Activated CD8-positive, alpha-beta T cell treated with anti-CD3 and anti-CD28 coated beads for 36 hours (primary cell): ENCODE data around the gene NDUFA13. TPM values are rescaled to one million over a fixed set of nuclear protein-coding genes. Genes with fewer than 3 reads are reported as not detected.

Experiments used
- ATAC-seq: fragments of 200-7000 bp; cut with Tn5 transposase; one replicate; pipeline ENCODE4 v1.10.0; 2021; ENCODE audit warnings: mild to moderate bottlenecking, moderate library complexity
- CTCF ChIA-PET: fragments of 350-600 bp; sonication (Branson Sonifier 250); formaldehyde crosslinking; loops from one replicate; lab custom pipeline; 2021; ENCODE audit warnings: antibody characterized with exemption; lab: Charles Lee
- POLR2A ChIA-PET: fragments of 350-600 bp; sonication (Branson Sonifier 250); formaldehyde crosslinking; loops from one replicate; lab custom pipeline; 2021; ENCODE audit warnings: antibody characterized with exemption; lab: Charles Lee
- DNase-seq: peaks from one replicate; pipeline ENCODE4 v3.0.0-alpha.2; 2020
- H3K27ac Mint-ChIP-seq: one replicate; pipeline ENCODE4 v1.8.0; 2021; ENCODE audit warnings: mild to moderate bottlenecking, mixed read lengths
- H3K27me3 Mint-ChIP-seq: one replicate; pipeline ENCODE4 v1.8.0; 2021; ENCODE audit warnings: mixed read lengths
- H3K36me3 Mint-ChIP-seq: one replicate; pipeline ENCODE4 v1.8.0; 2021; ENCODE audit warnings: low read depth, mixed read lengths
- H3K4me1 Mint-ChIP-seq: one replicate; pipeline ENCODE4 v1.8.0; 2021; ENCODE audit warnings: low read depth, mixed read lengths
- H3K4me3 Mint-ChIP-seq: one replicate; pipeline ENCODE4 v1.8.0; 2021; ENCODE audit warnings: mild to moderate bottlenecking, moderate library complexity, mixed read lengths
- H3K9me3 Mint-ChIP-seq: one replicate; pipeline ENCODE4 v1.8.0; 2021; ENCODE audit warnings: mixed read lengths
- CTCF ChIP-seq: fragments of 200-600 bp; IDR thresholded peaks from one replicate; pipeline ENCODE4 v1.8.0; 2022; ENCODE audit warnings: antibody characterized with exemption, mild to moderate bottlenecking
- intact Hi-C: fragments of 100-400 bp; cut with micrococcal nuclease; formaldehyde crosslinking; loops from one replicate; pipeline ENCODE4 v1.10.0; 2022
- total RNA-seq, 2 experiments: library from RNA; stranded (reverse); gene quantifications; one replicate each; pipeline ENCODE4 v1.2.3, GENCODE V29; 2021

Gene NDUFA13
- total RNA-seq, 2 experiments from 2014 or later = 298 to 310 TPM

- Mint-ChIP-seq H3K4me1 (peaks cover 11% of the 10 kb centered on the region), H3K36me3 (no peaks in the 10 kb centered on the region), H3K9me3 (no peaks in the 10 kb centered on the region), H3K4me3 (no peak overlapping the region), H3K27ac (no peak overlapping the region), H3K27me3 (no peaks in the 10 kb centered on the region)
- POLR2A ChIA-PET = no interaction called here
- ATAC-seq (no peak), DNase-seq (no peak)
- intact Hi-C loops = no loop called here
- no peak for TF ChIP-seq CTCF
- CTCF ChIA-PET = interaction anchor here (0.9 to 3.9 kb wide), 2 partner anchors 9 to 13 kb away, joined by 3 to 18 read pairs; no protein-coding TSS in a partner anchor
Measured at GRCh38 chr19:19545707-19546106, 29.7 kb downstream of the NDUFA13 start.

GRCh38 chr19:19546751-19547162, 30.7 kb downstream of the NDUFA13 start:
- H3K4me1 Mint-ChIP-seq = peaks cover 5% of the 10 kb centered on the region
- no peak overlapping the region for H3K4me3 Mint-ChIP-seq
- H3K9me3 Mint-ChIP-seq = peaks cover 2% of the 10 kb centered on the region
- no peak for TF ChIP-seq CTCF
- POLR2A ChIA-PET = no interaction called here
- DNase-seq = no peak
- no peak for ATAC-seq
- CTCF ChIA-PET = interaction anchor here (0.7 to 3.9 kb wide), 2 partner anchors 8 to 14 kb away, joined by 3 to 18 read pairs; no protein-coding TSS in a partner anchor
- no peaks in the 10 kb centered on the region for H3K27me3 Mint-ChIP-seq
- no peaks in the 10 kb centered on the region for H3K36me3 Mint-ChIP-seq
- H3K27ac Mint-ChIP-seq = no peak overlapping the region
- intact Hi-C loops = no loop called here

GRCh38 chr19:19547674-19548336, 31.8 kb downstream of the NDUFA13 start:
- ChIA-PET POLR2A (interaction anchor here (0.9 to 1.3 kb wide), 3 partner anchors 15 to 104 kb away, joined by 3 read pairs; no protein-coding TSS in a partner anchor), CTCF (interaction anchor here (3.9 kb wide), 1 partner anchor 16 kb away, joined by 18 read pairs; no protein-coding TSS in a partner anchor)
- no peak overlapping the region for H3K27ac Mint-ChIP-seq
- H3K36me3 Mint-ChIP-seq = no peaks in the 10 kb centered on the region
- H3K9me3 Mint-ChIP-seq = peaks cover 2% of the 10 kb centered on the region
- DNase-seq (no peak), ATAC-seq (no peak)
- TF ChIP-seq CTCF = no peak
- H3K4me1 Mint-ChIP-seq = no peaks in the 10 kb centered on the region
- intact Hi-C loops = no loop called here
- no peaks in the 10 kb centered on the region for H3K27me3 Mint-ChIP-seq
- no peak overlapping the region for H3K4me3 Mint-ChIP-seq

DNA sequence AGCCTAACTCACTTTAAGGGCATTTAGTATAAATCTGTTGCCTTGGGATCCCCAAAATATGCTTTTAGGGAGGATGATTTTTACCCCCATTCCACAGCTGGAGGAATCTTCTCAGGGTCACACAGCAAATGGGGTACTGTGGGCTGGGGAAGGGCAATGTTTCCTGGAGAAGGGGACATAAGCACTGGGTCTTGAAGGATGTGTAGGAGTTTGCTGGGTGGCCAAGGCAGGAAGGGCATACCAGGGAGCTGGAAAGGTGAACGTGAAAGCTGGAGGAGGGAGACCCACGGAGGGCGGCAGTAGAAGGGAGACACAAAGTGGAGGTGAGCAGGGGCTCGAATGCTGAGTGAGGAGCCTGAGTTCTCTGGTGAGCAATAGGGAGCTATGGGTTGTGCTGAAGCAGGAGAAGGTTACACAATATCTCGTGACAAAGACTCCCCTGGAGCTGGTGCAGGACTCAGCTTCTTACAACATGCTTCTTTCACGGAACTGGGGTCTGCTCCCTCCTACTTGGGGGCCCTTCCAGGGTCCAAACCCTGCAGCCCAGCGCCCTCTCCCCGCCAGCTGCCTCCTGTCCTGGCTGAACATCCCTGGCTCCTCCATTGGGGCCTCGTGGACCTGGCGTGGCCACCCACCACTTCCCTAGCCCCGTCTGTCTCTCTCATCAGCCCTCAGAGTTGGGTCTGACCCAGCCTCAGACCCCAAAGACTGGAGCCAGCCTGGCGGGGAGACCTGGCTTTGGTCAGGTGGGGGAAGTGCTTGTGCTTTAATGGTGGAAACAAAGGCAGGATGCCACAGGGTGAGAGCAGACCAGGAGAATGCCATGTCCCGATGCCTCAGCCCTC, 33.1 kb downstream of the NDUFA13 start:
- no peak overlapping the region for H3K4me3 Mint-ChIP-seq
- POLR2A ChIA-PET = interaction anchor here (0.9 to 1.3 kb wide), 4 partner anchors 16 to 131 kb away, joined by 3 to 4 read pairs (median 3); no protein-coding TSS in a partner anchor
- CTCF ChIA-PET = interaction anchor here (3.9 kb wide), 1 partner anchor 17 kb away, joined by 18 read pairs; no protein-coding TSS in a partner anchor
- no peaks in the 10 kb centered on the region for H3K27me3 Mint-ChIP-seq
- no peak overlapping the region for H3K27ac Mint-ChIP-seq
- no peaks in the 10 kb centered on the region for H3K36me3 Mint-ChIP-seq
- no peaks in the 10 kb centered on the region for H3K4me1 Mint-ChIP-seq
- DNase-seq = no peak
- intact Hi-C loops = no loop called here
- TF ChIP-seq CTCF = no peak
- ATAC-seq = no peak
- H3K9me3 Mint-ChIP-seq = peaks cover 2% of the 10 kb centered on the region
